Neural cell (in vitro differentiated cells): ENCODE data around the gene BTBD1. TPM values are rescaled to one million over a fixed set of nuclear protein-coding genes. Genes with fewer than 3 reads are reported as not detected.

Experiments
- H2AFZ ChIP-seq: fragments of 200-600, 300-800 bp; sonication (generic), shearing (Covaris generic); 2 replicates; pipeline ENCODE4 v1.6.0; 2014; ENCODE audit warnings: low read depth, mild to moderate bottlenecking, antibody characterized with exemption, low read length, moderate library complexity
- H3F3A ChIP-seq: fragments of 200-600 bp; shearing (Covaris generic); 2 replicates; pipeline ENCODE4 v1.6.1; 2016; ENCODE audit warnings: mild to moderate bottlenecking, moderate library complexity, mixed read lengths, antibody characterized with exemption, low read length; ENCODE audit not compliant: insufficient read depth, poor library complexity, severe bottlenecking
- H3K27ac ChIP-seq: fragments of 200-600, 300-800 bp; sonication (generic), shearing (Covaris generic); 2 replicates; pipeline ENCODE4 v1.5.1; 2014; ENCODE audit warnings: mild to moderate bottlenecking, low read length, moderate library complexity
- H3K27me3 ChIP-seq: fragments of 300-800, 200-600 bp; sonication (generic), shearing (Covaris generic); 2 replicates; pipeline ENCODE4 v1.6.0; 2014; ENCODE audit warnings: mild to moderate bottlenecking, low read depth, low read length, moderate library complexity; ENCODE audit not compliant: insufficient read depth
- H3K36me3 ChIP-seq: fragments of 300-800, 200-600 bp; sonication (generic), shearing (Covaris generic); 2 replicates; pipeline ENCODE4 v1.5.1; 2014; ENCODE audit warnings: mild to moderate bottlenecking, antibody characterized with exemption, low read length, moderate library complexity; ENCODE audit not compliant: insufficient read depth
- H3K4me2 ChIP-seq: fragments of 300-800, 200-600 bp; sonication (generic), shearing (Covaris generic); 2 replicates; pipeline ENCODE4 v1.6.0; 2014; ENCODE audit warnings: mild to moderate bottlenecking, low read length
- H3K4me3 ChIP-seq: fragments of 300-800, 200-600 bp; sonication (generic), shearing (Covaris generic); 2 replicates; pipeline ENCODE4 v1.5.1; 2014; ENCODE audit warnings: mild to moderate bottlenecking, low read length, moderate library complexity
- H3K79me2 ChIP-seq: fragments of 200-600 bp; shearing (Covaris generic); replicated peaks from 2 replicates; pipeline ENCODE4 v1.6.0; 2014; ENCODE audit warnings: mild to moderate bottlenecking, low read length, moderate library complexity; ENCODE audit not compliant: insufficient read depth
- H3K9ac ChIP-seq: fragments of 300-800, 200-600 bp; sonication (generic), shearing (Covaris generic); 2 replicates; pipeline ENCODE4 v1.6.1; 2016; ENCODE audit warnings: mild to moderate bottlenecking, low read length, mixed read lengths
- H3K9me2 ChIP-seq: fragments of 200-600 bp; shearing (Covaris generic); 2 replicates; pipeline ENCODE4 v1.6.1; 2016; ENCODE audit warnings: mild to moderate bottlenecking, low read length, mixed read lengths; ENCODE audit not compliant: insufficient read depth
- H3K9me3 ChIP-seq: fragments of 200-600, 300-800 bp; sonication (generic), shearing (Covaris generic); 2 replicates; pipeline ENCODE4 v1.6.1; 2016; ENCODE audit warnings: mild to moderate bottlenecking, mixed run types, low read length, moderate library complexity, mixed read lengths
- H4K20me1 ChIP-seq: fragments of 200-600 bp; shearing (Covaris generic); 2 replicates; pipeline ENCODE4 v1.6.1; 2016; ENCODE audit warnings: mild to moderate bottlenecking, mixed run types; ENCODE audit not compliant: insufficient read depth
- EP300 ChIP-seq: fragments of 450-650 bp; conservative IDR thresholded peaks from 2 replicates; pipeline ENCODE4 v1.6.1; 2014; ENCODE audit warnings: antibody characterized with exemption, mild to moderate bottlenecking, moderate library complexity; ENCODE audit not compliant: poor library complexity, severe bottlenecking
- EZH2 ChIP-seq: fragments of 200-600, 300-800 bp; shearing (Covaris generic), sonication (generic); IDR thresholded peaks from 2 replicates; pipeline ENCODE4 v1.6.1; 2014; ENCODE audit warnings: antibody characterized with exemption, low read length, borderline replicate concordance, mild to moderate bottlenecking; ENCODE audit not compliant: insufficient read depth, poor library complexity, severe bottlenecking
- MXI1 ChIP-seq: fragments of 450-650 bp; conservative IDR thresholded peaks from 2 replicates; pipeline ENCODE4 v1.6.1; 2014; ENCODE audit warnings: antibody characterized with exemption, mild to moderate bottlenecking; ENCODE audit not compliant: poor library complexity, severe bottlenecking
- POLR2AphosphoS5 ChIP-seq: IDR thresholded peaks from 2 replicates; pipeline ENCODE4 v1.6.1; 2012
- RAD21 ChIP-seq: fragments of 450-650 bp; conservative IDR thresholded peaks from 2 replicates; pipeline ENCODE4 v1.6.1; 2014; ENCODE audit warnings: antibody characterized with exemption, mild to moderate bottlenecking, moderate library complexity
- SMC3 ChIP-seq: fragments of 450-650 bp; conservative IDR thresholded peaks from 2 replicates; pipeline ENCODE4 v1.6.1; 2014; ENCODE audit warnings: antibody characterized with exemption, mild to moderate bottlenecking, moderate library complexity; ENCODE audit not compliant: poor library complexity
- TAF1 ChIP-seq: IDR thresholded peaks from 2 replicates; pipeline ENCODE4 v1.6.1; 2012; ENCODE audit warnings: low read depth
- polyA plus RNA-seq: library from polyadenylated mRNA; depleted of rRNA; stranded (reverse); fragments of >200 nt; gene quantifications from 2 replicates; pipeline ENCODE4 v1.2.3, GENCODE V29; 2014
- TF ChIP-seq, protein P1 (sequence below): IDR thresholded peaks from 2 replicates; pipeline ENCODE4 v1.6.1; 2012; ENCODE audit warnings: borderline replicate concordance
- TF ChIP-seq, protein P2 (sequence below): fragments of 450-650 bp; IDR thresholded peaks from 2 replicates; pipeline ENCODE4 v1.5.1; 2014; ENCODE audit warnings: antibody characterized with exemption, mild to moderate bottlenecking, moderate library complexity; ENCODE audit not compliant: poor library complexity, severe bottlenecking

BTBD1 gene
- polyA plus RNA-seq, 1 donor from 2014 or later = 153 TPM

DNA sequence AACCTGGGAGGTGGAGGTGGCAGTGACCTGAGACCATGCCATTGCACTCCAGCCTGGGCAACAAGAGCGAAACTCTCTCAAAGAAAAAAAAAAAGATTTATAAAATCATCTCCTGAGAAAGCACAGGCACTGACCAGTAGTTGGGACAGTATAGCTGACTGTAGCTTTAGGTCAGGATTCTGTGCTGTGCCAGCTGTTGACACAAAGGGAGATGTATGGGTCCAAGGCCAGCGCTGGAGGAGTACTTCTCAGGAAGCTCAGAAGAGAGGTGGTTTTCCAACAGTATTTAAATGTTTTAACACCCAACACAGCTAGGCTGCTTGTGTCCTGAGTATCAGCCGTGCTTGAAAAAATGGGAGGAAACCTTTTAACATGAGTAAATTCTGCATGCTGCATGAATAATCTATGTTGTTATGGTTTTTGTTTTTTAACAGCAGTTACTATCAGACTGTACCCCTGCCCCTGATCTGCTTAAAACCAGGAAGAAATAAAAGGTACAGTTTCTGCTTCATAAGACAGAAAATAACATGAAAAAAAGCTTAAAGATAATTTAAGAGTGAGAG, 74.5 kb downstream of the BTBD1 start:
- no peak overlapping the region for H3K27ac ChIP-seq
- peaks cover under 1% of the 10 kb centered on the region for H3K79me2 ChIP-seq

DNA sequence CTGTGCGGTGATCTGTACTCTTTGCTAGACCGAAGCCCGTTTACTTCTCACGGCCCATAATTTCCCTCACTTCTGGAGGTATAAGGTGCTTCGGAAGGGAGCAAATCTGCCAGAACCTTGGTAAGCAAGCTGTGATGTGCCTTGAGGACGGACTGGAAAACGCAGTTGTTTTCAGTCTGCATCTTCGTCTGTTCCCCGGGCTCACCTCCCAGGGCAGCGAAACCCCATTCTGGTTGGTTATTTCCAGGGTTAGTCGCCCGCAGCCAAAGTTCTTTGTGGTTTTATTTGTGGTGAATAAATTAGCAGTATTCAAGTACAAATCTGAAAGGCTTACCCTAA, 80.6 kb downstream of the BTBD1 start:
- H3K79me2 ChIP-seq = peaks cover 12% of the 10 kb centered on the region
- H4K20me1 ChIP-seq = no peaks in the 10 kb centered on the region
- no peaks in the 10 kb centered on the region for H3K36me3 ChIP-seq
- H3K9me3 ChIP-seq = no peaks in the 10 kb centered on the region
- no peaks in the 10 kb centered on the region for H3K27me3 ChIP-seq
- H2AFZ ChIP-seq = peak overlapping the region; percentile 98
- peak overlapping the region; percentile 96 for H3K4me2 ChIP-seq
- H3K4me3 ChIP-seq = peak overlapping the region; percentile 73
- no peaks in the 10 kb centered on the region for H3F3A ChIP-seq
- H3K27ac ChIP-seq = peak overlapping the region; percentile 92
- no peak for TF ChIP-seq POLR2AphosphoS5
- no peak for TF ChIP-seq SMC3
- TF ChIP-seq, protein P1, sequence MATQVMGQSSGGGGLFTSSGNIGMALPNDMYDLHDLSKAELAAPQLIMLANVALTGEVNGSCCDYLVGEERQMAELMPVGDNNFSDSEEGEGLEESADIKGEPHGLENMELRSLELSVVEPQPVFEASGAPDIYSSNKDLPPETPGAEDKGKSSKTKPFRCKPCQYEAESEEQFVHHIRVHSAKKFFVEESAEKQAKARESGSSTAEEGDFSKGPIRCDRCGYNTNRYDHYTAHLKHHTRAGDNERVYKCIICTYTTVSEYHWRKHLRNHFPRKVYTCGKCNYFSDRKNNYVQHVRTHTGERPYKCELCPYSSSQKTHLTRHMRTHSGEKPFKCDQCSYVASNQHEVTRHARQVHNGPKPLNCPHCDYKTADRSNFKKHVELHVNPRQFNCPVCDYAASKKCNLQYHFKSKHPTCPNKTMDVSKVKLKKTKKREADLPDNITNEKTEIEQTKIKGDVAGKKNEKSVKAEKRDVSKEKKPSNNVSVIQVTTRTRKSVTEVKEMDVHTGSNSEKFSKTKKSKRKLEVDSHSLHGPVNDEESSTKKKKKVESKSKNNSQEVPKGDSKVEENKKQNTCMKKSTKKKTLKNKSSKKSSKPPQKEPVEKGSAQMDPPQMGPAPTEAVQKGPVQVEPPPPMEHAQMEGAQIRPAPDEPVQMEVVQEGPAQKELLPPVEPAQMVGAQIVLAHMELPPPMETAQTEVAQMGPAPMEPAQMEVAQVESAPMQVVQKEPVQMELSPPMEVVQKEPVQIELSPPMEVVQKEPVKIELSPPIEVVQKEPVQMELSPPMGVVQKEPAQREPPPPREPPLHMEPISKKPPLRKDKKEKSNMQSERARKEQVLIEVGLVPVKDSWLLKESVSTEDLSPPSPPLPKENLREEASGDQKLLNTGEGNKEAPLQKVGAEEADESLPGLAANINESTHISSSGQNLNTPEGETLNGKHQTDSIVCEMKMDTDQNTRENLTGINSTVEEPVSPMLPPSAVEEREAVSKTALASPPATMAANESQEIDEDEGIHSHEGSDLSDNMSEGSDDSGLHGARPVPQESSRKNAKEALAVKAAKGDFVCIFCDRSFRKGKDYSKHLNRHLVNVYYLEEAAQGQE = no peak
- no peak for TF ChIP-seq TAF1
- no peak for TF ChIP-seq EP300
- peak overlapping the region; percentile 86 for H3K9ac ChIP-seq
- no peaks in the 10 kb centered on the region for H3K9me2 ChIP-seq

More for the DNA sequence above, 74.5 kb downstream of the BTBD1 start:
- no peaks in the 10 kb centered on the region for H3K36me3 ChIP-seq
- H2AFZ ChIP-seq = no peak overlapping the region
- TF ChIP-seq EZH2 (no peak), TAF1 (no peak), POLR2AphosphoS5 (no peak), RAD21 (no peak), MXI1 (no peak), SMC3 (no peak), EP300 (no peak)
- TF ChIP-seq, protein P1 = no peak
- TF ChIP-seq, protein P2, sequence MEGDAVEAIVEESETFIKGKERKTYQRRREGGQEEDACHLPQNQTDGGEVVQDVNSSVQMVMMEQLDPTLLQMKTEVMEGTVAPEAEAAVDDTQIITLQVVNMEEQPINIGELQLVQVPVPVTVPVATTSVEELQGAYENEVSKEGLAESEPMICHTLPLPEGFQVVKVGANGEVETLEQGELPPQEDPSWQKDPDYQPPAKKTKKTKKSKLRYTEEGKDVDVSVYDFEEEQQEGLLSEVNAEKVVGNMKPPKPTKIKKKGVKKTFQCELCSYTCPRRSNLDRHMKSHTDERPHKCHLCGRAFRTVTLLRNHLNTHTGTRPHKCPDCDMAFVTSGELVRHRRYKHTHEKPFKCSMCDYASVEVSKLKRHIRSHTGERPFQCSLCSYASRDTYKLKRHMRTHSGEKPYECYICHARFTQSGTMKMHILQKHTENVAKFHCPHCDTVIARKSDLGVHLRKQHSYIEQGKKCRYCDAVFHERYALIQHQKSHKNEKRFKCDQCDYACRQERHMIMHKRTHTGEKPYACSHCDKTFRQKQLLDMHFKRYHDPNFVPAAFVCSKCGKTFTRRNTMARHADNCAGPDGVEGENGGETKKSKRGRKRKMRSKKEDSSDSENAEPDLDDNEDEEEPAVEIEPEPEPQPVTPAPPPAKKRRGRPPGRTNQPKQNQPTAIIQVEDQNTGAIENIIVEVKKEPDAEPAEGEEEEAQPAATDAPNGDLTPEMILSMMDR = no peak
- no peak overlapping the region for H3K4me3 ChIP-seq
- no peaks in the 10 kb centered on the region for H3F3A ChIP-seq
- no peaks in the 10 kb centered on the region for H4K20me1 ChIP-seq
- no peaks in the 10 kb centered on the region for H3K9me3 ChIP-seq
- no peaks in the 10 kb centered on the region for H3K9me2 ChIP-seq
- no peaks in the 10 kb centered on the region for H3K27me3 ChIP-seq
- no peak overlapping the region for H3K4me2 ChIP-seq
- H3K9ac ChIP-seq = no peak overlapping the region
